ENCODE data around the gene MRPL9. TPM values are rescaled to one million over a fixed set of nuclear protein-coding genes. Genes with fewer than 3 reads are reported as not detected.

The MRPL9 gene
- 75.9 to 89.3 TPM (median 84.8 TPM) in 5 replicates for total RNA-seq (2022; extraction: Qiagen RNA extraction)

GRCh38 chr1:151762941-151763921 lies at the start of gene MRPL9:
Gene MRPL9, minus strand, starts transcription at chr1:151763496. Its CDS starts 17 bp downstream, at chr1:151763479.

GRCh38 chr1:151805066-151805820 lies 41.9 kb upstream of the MRPL9 start, which contains the start of gene LINGO4:
Gene LINGO4, minus strand, starts transcription at chr1:151805419. Its CDS starts 2,715 bp downstream, at chr1:151802704.

GRCh38 chr1:151790071-151790939 lies 27.0 kb upstream of the MRPL9 start, which contains the start of gene TDRKH:
Gene TDRKH, minus strand, starts transcription at chr1:151790500. Its CDS starts 7,478 bp downstream, at chr1:151783022.

GRCh38 chr1:151720974-151721787 lies 42.1 kb downstream of the MRPL9 start, which contains the start of gene RIIAD1:
Gene RIIAD1, plus strand, starts transcription at chr1:151721522. Its CDS starts 15 bp downstream, at chr1:151721537.

GRCh38 chr1:151716771-151717631 lies 46.3 kb downstream of the MRPL9 start, which contains the start of gene CELF3:
Gene CELF3, minus strand, starts transcription at chr1:151716803. Its CDS starts 783 bp downstream, at chr1:151716020.

Other genes with a start within 250 kb of the MRPL9 start
- gene TUFT1, start 223.2 kb downstream of the MRPL9 start, total RNA-seq (2022; extraction: Qiagen RNA extraction), result 11.8 to 14.2 TPM (median 12.9 TPM) in 5 replicates
- 6.4 to 10.1 TPM (median 7.0 TPM) in 5 replicates for gene SNX27, start 151.4 kb downstream of the MRPL9 start, total RNA-seq (2022; extraction: Qiagen RNA extraction)
- gene CELF3, start 46.7 kb downstream of the MRPL9 start, total RNA-seq (2022; extraction: Qiagen RNA extraction), result 0.04 TPM in 1 of 5 replicates, not detected in the others
- 0.27 TPM in 1 of 5 replicates, not detected in the others for gene RIIAD1, start 42.0 kb downstream of the MRPL9 start, total RNA-seq (2022; extraction: Qiagen RNA extraction)
- gene TDRKH, start 27.0 kb upstream of the MRPL9 start, total RNA-seq (2022; extraction: Qiagen RNA extraction), result 5.5 to 6.3 TPM (median 6.1 TPM) in 5 replicates
- gene LINGO4, start 41.9 kb upstream of the MRPL9 start, total RNA-seq (2022; extraction: Qiagen RNA extraction), result not detected in 5 replicates
- 0.03 to 0.06 TPM (median 0.04 TPM) in 4 of 5 replicates, not detected in the other for gene RORC, start 68.3 kb upstream of the MRPL9 start, total RNA-seq (2022; extraction: Qiagen RNA extraction)
- gene C2CD4D, start 76.3 kb upstream of the MRPL9 start, total RNA-seq (2022; extraction: Qiagen RNA extraction), result not detected in 5 replicates
- gene THEM5, start 90.2 kb upstream of the MRPL9 start, total RNA-seq (2022; extraction: Qiagen RNA extraction), result not detected in 5 replicates
- 12.2 to 13.7 TPM (median 13.4 TPM) in 5 replicates for gene THEM4, start 146.0 kb upstream of the MRPL9 start, total RNA-seq (2022; extraction: Qiagen RNA extraction)
- gene S100A10, start 230.4 kb upstream of the MRPL9 start, total RNA-seq (2022; extraction: Qiagen RNA extraction), result 1,898 to 2,089 TPM (median 2,074 TPM) in 5 replicates